HG03378 (cell line): ENCODE results near the gene SH3PXD2A.

ENCODE experiments used
- ATAC-seq: cut with Tn5 transposase; IDR thresholded peaks from one replicate; pipeline ENCODE4 v1.9.1; 2021; ENCODE audit warnings: mild to moderate bottlenecking, moderate library complexity; ENCODE audit not compliant: unreplicated experiment

The SH3PXD2A gene

GRCh38 chr10:103729851-103730250 is 125.5 kb downstream of the SH3PXD2A start:
- ATAC-seq: no peak

- no peak for ATAC-seq
Observed at GRCh38 chr10:103727991-103728689, 127.2 kb downstream of the SH3PXD2A start.

GRCh38 chr10:103727546-103727963 is 127.8 kb downstream of the SH3PXD2A start:
- no peak for ATAC-seq

GRCh38 chr10:103726637-103727036 is 128.7 kb downstream of the SH3PXD2A start:
- ATAC-seq: no peak

GRCh38 chr10:103725242-103725641 is 130.1 kb downstream of the SH3PXD2A start:
- no peak for ATAC-seq

GRCh38 chr10:103724771-103725170 is 130.6 kb downstream of the SH3PXD2A start:
- no peak for ATAC-seq

GRCh38 chr10:103724074-103724473 is 131.3 kb downstream of the SH3PXD2A start:
- no peak for ATAC-seq

GRCh38 chr10:103723557-103723956 is 131.8 kb downstream of the SH3PXD2A start:
- ATAC-seq: no peak

GRCh38 chr10:103722632-103723031 is 132.7 kb downstream of the SH3PXD2A start:
- no peak for ATAC-seq

- ATAC-seq: no peak
Observed at GRCh38 chr10:103720964-103721335, 134.4 kb downstream of the SH3PXD2A start.

- ATAC-seq: no peak
Observed at GRCh38 chr10:103720328-103720963, 134.9 kb downstream of the SH3PXD2A start.

GRCh38 chr10:103719036-103719435 is 136.3 kb downstream of the SH3PXD2A start:
- ATAC-seq: no peak

- no peak for ATAC-seq
Observed at GRCh38 chr10:103718247-103718620, 137.1 kb downstream of the SH3PXD2A start.

GRCh38 chr10:103717341-103718246 is 137.8 kb downstream of the SH3PXD2A start:
- no peak for ATAC-seq

- ATAC-seq: no peak
Observed at GRCh38 chr10:103716206-103717160, 138.9 kb downstream of the SH3PXD2A start.

- no peak for ATAC-seq
Observed at GRCh38 chr10:103715430-103715829, 139.9 kb downstream of the SH3PXD2A start.

GRCh38 chr10:103714232-103714891 is 141.0 kb downstream of the SH3PXD2A start:
- ATAC-seq: no peak

GRCh38 chr10:103713676-103714075 is 141.7 kb downstream of the SH3PXD2A start:
- no peak for ATAC-seq

- no peak for ATAC-seq
Observed at GRCh38 chr10:103712898-103713498, 142.4 kb downstream of the SH3PXD2A start.

GRCh38 chr10:103712146-103712545 is 143.2 kb downstream of the SH3PXD2A start:
- ATAC-seq: no peak
